NCI-H1417 (cell line): ENCODE data around the gene TRPC6.

Experiments
- DNase-seq, 3 experiments: peaks; one replicate each; lab custom pipeline; 2025; lab: John Stamatoyannopoulos, UW

The TRPC6 gene

GRCh38 chr11:101523193-101523592 lies 60.6 kb downstream of the TRPC6 start:
- DNase-seq: no peak

GRCh38 chr11:101521821-101522220 lies 62.0 kb downstream of the TRPC6 start:
- DNase-seq: no peak

GRCh38 chr11:101516546-101516945 lies 67.3 kb downstream of the TRPC6 start:
- DNase-seq: no peak

GRCh38 chr11:101511065-101511464 lies 72.7 kb downstream of the TRPC6 start:
- no peak for DNase-seq

GRCh38 chr11:101510591-101510990 lies 73.2 kb downstream of the TRPC6 start:
- no peak for DNase-seq

- DNase-seq: no peak
Observed at GRCh38 chr11:101509922-101510321, 73.9 kb downstream of the TRPC6 start.

- DNase-seq: no peak
Observed at GRCh38 chr11:101508370-101508769, 75.4 kb downstream of the TRPC6 start.

- DNase-seq: no peak
Observed at GRCh38 chr11:101498891-101499290, 84.9 kb downstream of the TRPC6 start.

- DNase-seq: no peak
Observed at GRCh38 chr11:101497291-101497690, 86.5 kb downstream of the TRPC6 start.

GRCh38 chr11:101487775-101488174 lies 96.0 kb downstream of the TRPC6 start:
- DNase-seq: no peak

GRCh38 chr11:101482556-101483124 lies 101.2 kb downstream of the TRPC6 start:
- DNase-seq: no peak

GRCh38 chr11:101478587-101479369 lies 105.0 kb downstream of the TRPC6 start:
- DNase-seq: peak in 1 of 3 experiments; percentile 34

GRCh38 chr11:101477926-101478325 lies 105.9 kb downstream of the TRPC6 start:
- no peak for DNase-seq

- DNase-seq: no peak
Observed at GRCh38 chr11:101476191-101476590, 107.6 kb downstream of the TRPC6 start.

- DNase-seq: no peak
Observed at GRCh38 chr11:101475699-101476098, 108.1 kb downstream of the TRPC6 start.

GRCh38 chr11:101474666-101475065 lies 109.1 kb downstream of the TRPC6 start:
- DNase-seq: no peak

GRCh38 chr11:101470881-101471520 lies 112.8 kb downstream of the TRPC6 start:
- no peak for DNase-seq

GRCh38 chr11:101470419-101470818 lies 113.4 kb downstream of the TRPC6 start:
- no peak for DNase-seq

GRCh38 chr11:101466352-101466751 lies 117.5 kb downstream of the TRPC6 start:
- no peak for DNase-seq

GRCh38 chr11:101464388-101464787 lies 119.4 kb downstream of the TRPC6 start:
- DNase-seq: peak in 1 of 3 experiments; percentile 58

- no peak for DNase-seq
Observed at GRCh38 chr11:101459020-101459419, 124.8 kb downstream of the TRPC6 start.

- DNase-seq: no peak
Observed at GRCh38 chr11:101458161-101458560, 125.6 kb downstream of the TRPC6 start.

- DNase-seq: peak in 1 of 3 experiments; percentile 64
Observed at GRCh38 chr11:101456812-101457211, 127.0 kb downstream of the TRPC6 start.
